GM23338 (cell line): ENCODE measurements around the gene BSPH1. TPM values are rescaled to one million over a fixed set of nuclear protein-coding genes. Genes with fewer than 3 reads are reported as not detected.
A peak's percentile ranks its signal among the peaks of the same experiment; 100 is the strongest.

Experiments used
- ATAC-seq: fragments of 200-7000 bp; cut with Tn5 transposase; 3 replicates; pipeline ENCODE4 v1.9.1; 2020
- DNase-seq: peaks from one replicate; pipeline ENCODE4 v3.0.0-alpha.2; 2015; ENCODE audit warnings: low spot score
- H2AFZ ChIP-seq: fragments of 200-600 bp; sonication (generic); 2 replicates; pipeline ENCODE4 v1.8.0; 2016; ENCODE audit warnings: antibody characterized with exemption, mild to moderate bottlenecking, moderate library complexity
- H3F3A ChIP-seq: fragments of 200-600 bp; sonication (generic); replicated peaks from 2 replicates; pipeline ENCODE4 v1.8.0; 2017; ENCODE audit warnings: antibody characterized with exemption, mixed run types, low read depth
- H3K27ac ChIP-seq: fragments of 200-600 bp; sonication (generic); 2 replicates; pipeline ENCODE4 v1.6.1; 2016; ENCODE audit warnings: low read depth
- H3K27me3 ChIP-seq: fragments of 200-600 bp; sonication (generic); 2 replicates; pipeline ENCODE4 v1.8.0; 2016; ENCODE audit warnings: mild to moderate bottlenecking, mixed run types, moderate library complexity; ENCODE audit not compliant: insufficient read depth
- H3K36me3 ChIP-seq: fragments of 200-600 bp; sonication (generic); 2 replicates; pipeline ENCODE4 v1.8.0; 2016; ENCODE audit warnings: mild to moderate bottlenecking; ENCODE audit not compliant: insufficient read depth
- H3K4me1 ChIP-seq: fragments of 200-600 bp; sonication (generic); 2 replicates; pipeline ENCODE4 v1.8.0; 2016; ENCODE audit warnings: mild to moderate bottlenecking, moderate library complexity; ENCODE audit not compliant: insufficient read depth
- H3K4me2 ChIP-seq: fragments of 200-600 bp; sonication (generic); 2 replicates; pipeline ENCODE4 v1.7.1; 2017; ENCODE audit warnings: mixed run types
- H3K4me3 ChIP-seq: fragments of 200-600 bp; sonication (generic); 2 replicates; pipeline ENCODE4 v1.6.1; 2016; ENCODE audit warnings: mixed run types
- H3K79me2 ChIP-seq: fragments of 200-600 bp; sonication (generic); replicated peaks from 2 replicates; pipeline ENCODE4 v1.8.0; 2017; ENCODE audit warnings: mild to moderate bottlenecking; ENCODE audit not compliant: insufficient read depth
- H3K9me2 ChIP-seq: fragments of 200-600 bp; sonication (generic); 2 replicates; pipeline ENCODE4 v1.8.0; 2017; ENCODE audit not compliant: insufficient read depth
- H4K20me1 ChIP-seq: fragments of 200-600 bp; sonication (generic); replicated peaks from 2 replicates; pipeline ENCODE4 v1.8.0; 2017; ENCODE audit warnings: mild to moderate bottlenecking; ENCODE audit not compliant: insufficient read depth
- H3K27ac Mint-ChIP-seq: 2 replicates; pipeline ENCODE4 v1.8.0; 2020; ENCODE audit warnings: inconsistent platforms, mild to moderate bottlenecking, moderate library complexity, mixed read lengths
- H3K27me3 Mint-ChIP-seq: 3 replicates; pipeline ENCODE4 v1.8.0; 2022; ENCODE audit warnings: low read depth, mild to moderate bottlenecking, moderate library complexity, mixed read lengths, inconsistent platforms; ENCODE audit not compliant: insufficient read depth, poor library complexity
- H3K36me3 Mint-ChIP-seq: 3 replicates; pipeline ENCODE4 v1.8.0; 2021; ENCODE audit warnings: low read depth, mild to moderate bottlenecking, inconsistent platforms, moderate library complexity, mixed read lengths
- H3K4me1 Mint-ChIP-seq: 3 replicates; pipeline ENCODE4 v1.8.0; 2020; ENCODE audit warnings: mild to moderate bottlenecking, inconsistent platforms, mixed read lengths
- H3K4me3 Mint-ChIP-seq: 3 replicates; pipeline ENCODE4 v1.8.0; 2021; ENCODE audit warnings: moderate library complexity, mild to moderate bottlenecking, inconsistent platforms, mixed read lengths
- H3K9me3 Mint-ChIP-seq: 3 replicates; pipeline ENCODE4 v1.8.0; 2020; ENCODE audit warnings: moderate library complexity, mild to moderate bottlenecking, inconsistent platforms, mixed read lengths
- CREB1 ChIP-seq: fragments of 250-450 bp; sonication (Bioruptor Pico); IDR thresholded peaks from 2 replicates; pipeline ENCODE4 v1.5.0; 2020; ENCODE audit warnings: low read depth, mild to moderate bottlenecking, moderate library complexity
- EZH2 ChIP-seq: fragments of 200-600 bp; sonication (generic); IDR thresholded peaks from one replicate; pipeline ENCODE4 v1.8.0; 2017; ENCODE audit warnings: antibody characterized with exemption, mild to moderate bottlenecking, low read depth; ENCODE audit not compliant: unreplicated experiment
- EZH2phosphoT487 ChIP-seq: fragments of 200-600 bp; sonication (generic); IDR thresholded peaks from one replicate; pipeline ENCODE4 v1.8.1; 2018; ENCODE audit warnings: antibody characterized with exemption; ENCODE audit not compliant: unreplicated experiment
- JUNB ChIP-seq: IDR thresholded peaks from one replicate; pipeline ENCODE4 v1.6.1; 2016; ENCODE audit warnings: antibody characterized with exemption; ENCODE audit not compliant: unreplicated experiment
- NANOG ChIP-seq: IDR thresholded peaks from 2 replicates; pipeline ENCODE4 v1.6.1; 2016; ENCODE audit warnings: antibody characterized with exemption, borderline replicate concordance
- POLR2AphosphoS5 ChIP-seq: IDR thresholded peaks from 2 replicates; pipeline ENCODE4 v1.6.1; 2016; ENCODE audit warnings: antibody characterized with exemption, low read depth
- STAT1 ChIP-seq: IDR thresholded peaks from one replicate; pipeline ENCODE4 v1.6.1; 2016; ENCODE audit warnings: antibody characterized with exemption; ENCODE audit not compliant: unreplicated experiment
- ZNF114 ChIP-seq: fragments of 250-450 bp; sonication (Bioruptor Pico); IDR thresholded peaks from 2 replicates; pipeline ENCODE4 v1.5.0; 2020; ENCODE audit warnings: mild to moderate bottlenecking, moderate library complexity
- ZNF331 ChIP-seq: fragments of 250-450 bp; sonication (Bioruptor Pico); IDR thresholded peaks from 2 replicates; pipeline ENCODE4 v1.5.0; 2020; ENCODE audit warnings: low read depth, mild to moderate bottlenecking, moderate library complexity
- long read RNA-seq: library from polyadenylated mRNA; unstranded; transcript quantifications from one replicate; pipeline ENCODE4 v2.0.0, GENCODE V29; 2020; ENCODE audit not compliant: unreplicated experiment
- polyA plus RNA-seq: library from polyadenylated mRNA; unstranded; fragments of >200 nt; fragmentation: Nextera tagmentation; extraction: Ambion mirVana; gene quantifications from 2 replicates; pipeline ENCODE4 v1.2.1, GENCODE V29; 2016
- total RNA-seq: library from RNA; depleted of rRNA; stranded (reverse); fragments of >200 nt; shearing (Covaris generic); gene quantifications from 2 replicates; pipeline ENCODE4 v1.2.3, GENCODE V29; 2014; rRNA removed
- TF ChIP-seq, protein P1 (sequence below): fragments of 250-450 bp; sonication (Bioruptor Pico); IDR thresholded peaks from 2 replicates; pipeline ENCODE4 v1.5.0; 2020; ENCODE audit warnings: mild to moderate bottlenecking, moderate library complexity
- TF ChIP-seq, protein P2 (sequence below): IDR thresholded peaks from one replicate; pipeline ENCODE4 v1.6.1; 2018; ENCODE audit warnings: antibody characterized with exemption; ENCODE audit not compliant: unreplicated experiment
- TF ChIP-seq, protein P3 (sequence below): IDR thresholded peaks from 2 replicates; pipeline ENCODE4 v1.6.1; 2016; ENCODE audit warnings: antibody characterized with exemption
- TF ChIP-seq, protein P4 (sequence below), 2 experiments: fragments of 200-600 bp in 1 of 2; sonication (generic) in 1 of 2; conservative IDR thresholded peaks; 2 replicates each; pipeline versions ENCODE4 v1.5.1 to v1.6.1; 2016 to 2017; ENCODE audit warnings: antibody characterized with exemption in 2 of 2, low read depth in 2 of 2, mild to moderate bottlenecking in 2 of 2, moderate library complexity in 1 of 2

Gene BSPH1, protein sequence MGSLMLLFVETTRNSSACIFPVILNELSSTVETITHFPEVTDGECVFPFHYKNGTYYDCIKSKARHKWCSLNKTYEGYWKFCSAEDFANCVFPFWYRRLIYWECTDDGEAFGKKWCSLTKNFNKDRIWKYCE
- total RNA-seq (not detected in 2 replicates), polyA plus RNA-seq (not detected in 2 replicates)
- long read RNA-seq, result 0 reads

DNA sequence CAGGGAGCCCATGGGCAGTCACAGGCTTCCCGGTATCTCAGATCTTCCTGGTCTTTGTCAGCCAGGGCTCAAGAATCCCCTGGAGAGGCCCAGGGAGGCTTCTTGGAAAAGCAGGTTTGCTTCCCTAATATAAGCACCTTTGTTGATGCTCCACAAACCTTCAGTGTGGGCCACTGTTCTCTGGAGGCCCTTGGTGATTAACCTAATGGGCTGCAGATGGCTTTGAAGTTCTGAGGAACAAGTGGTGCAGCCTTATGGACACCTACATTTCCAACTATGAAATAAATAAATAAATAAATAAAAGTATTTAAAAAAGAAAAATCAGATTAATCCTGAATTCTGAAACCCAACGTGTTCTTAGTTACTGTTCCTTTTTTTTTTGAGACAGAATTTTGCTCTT, at the start of gene BSPH1:
Gene BSPH1 (minus strand): TSS at position 101 of the 400 bp plus-strand sequence. CDS start 89 bp downstream, at position 12.
- no peaks in the 10 kb centered on the region for H3K36me3 ChIP-seq
- H3K79me2 ChIP-seq, result no peaks in the 10 kb centered on the region
- no peaks in the 10 kb centered on the region for H3K27me3 ChIP-seq
- no peak within 1 kb of the TSS for H3K27ac Mint-ChIP-seq
- H3K4me1 Mint-ChIP-seq, result 0 out of 3 replicates have a peak, but pooled peaks cover 3% of the 10 kb centered on the region
- no peaks in the 10 kb centered on the region for H3K9me3 Mint-ChIP-seq
- no peaks in the 10 kb centered on the region for H4K20me1 ChIP-seq
- no peaks in the 10 kb centered on the region for H3K27me3 Mint-ChIP-seq
- H3F3A ChIP-seq, result no peaks in the 10 kb centered on the region
- H3K9me2 ChIP-seq, result peaks cover 16% of the 10 kb centered on the region; the same call in 1 of the 2 replicates
- no peak within 1 kb of the TSS for H3K27ac ChIP-seq
- H3K4me1 ChIP-seq, result no peaks in the 10 kb centered on the region
- no peak within 1 kb of the TSS for H3K4me3 ChIP-seq
- DNase-seq (no peak), ATAC-seq (no peak)
- H3K36me3 Mint-ChIP-seq, result no peaks in the 10 kb centered on the region
- TF ChIP-seq, protein P1, sequence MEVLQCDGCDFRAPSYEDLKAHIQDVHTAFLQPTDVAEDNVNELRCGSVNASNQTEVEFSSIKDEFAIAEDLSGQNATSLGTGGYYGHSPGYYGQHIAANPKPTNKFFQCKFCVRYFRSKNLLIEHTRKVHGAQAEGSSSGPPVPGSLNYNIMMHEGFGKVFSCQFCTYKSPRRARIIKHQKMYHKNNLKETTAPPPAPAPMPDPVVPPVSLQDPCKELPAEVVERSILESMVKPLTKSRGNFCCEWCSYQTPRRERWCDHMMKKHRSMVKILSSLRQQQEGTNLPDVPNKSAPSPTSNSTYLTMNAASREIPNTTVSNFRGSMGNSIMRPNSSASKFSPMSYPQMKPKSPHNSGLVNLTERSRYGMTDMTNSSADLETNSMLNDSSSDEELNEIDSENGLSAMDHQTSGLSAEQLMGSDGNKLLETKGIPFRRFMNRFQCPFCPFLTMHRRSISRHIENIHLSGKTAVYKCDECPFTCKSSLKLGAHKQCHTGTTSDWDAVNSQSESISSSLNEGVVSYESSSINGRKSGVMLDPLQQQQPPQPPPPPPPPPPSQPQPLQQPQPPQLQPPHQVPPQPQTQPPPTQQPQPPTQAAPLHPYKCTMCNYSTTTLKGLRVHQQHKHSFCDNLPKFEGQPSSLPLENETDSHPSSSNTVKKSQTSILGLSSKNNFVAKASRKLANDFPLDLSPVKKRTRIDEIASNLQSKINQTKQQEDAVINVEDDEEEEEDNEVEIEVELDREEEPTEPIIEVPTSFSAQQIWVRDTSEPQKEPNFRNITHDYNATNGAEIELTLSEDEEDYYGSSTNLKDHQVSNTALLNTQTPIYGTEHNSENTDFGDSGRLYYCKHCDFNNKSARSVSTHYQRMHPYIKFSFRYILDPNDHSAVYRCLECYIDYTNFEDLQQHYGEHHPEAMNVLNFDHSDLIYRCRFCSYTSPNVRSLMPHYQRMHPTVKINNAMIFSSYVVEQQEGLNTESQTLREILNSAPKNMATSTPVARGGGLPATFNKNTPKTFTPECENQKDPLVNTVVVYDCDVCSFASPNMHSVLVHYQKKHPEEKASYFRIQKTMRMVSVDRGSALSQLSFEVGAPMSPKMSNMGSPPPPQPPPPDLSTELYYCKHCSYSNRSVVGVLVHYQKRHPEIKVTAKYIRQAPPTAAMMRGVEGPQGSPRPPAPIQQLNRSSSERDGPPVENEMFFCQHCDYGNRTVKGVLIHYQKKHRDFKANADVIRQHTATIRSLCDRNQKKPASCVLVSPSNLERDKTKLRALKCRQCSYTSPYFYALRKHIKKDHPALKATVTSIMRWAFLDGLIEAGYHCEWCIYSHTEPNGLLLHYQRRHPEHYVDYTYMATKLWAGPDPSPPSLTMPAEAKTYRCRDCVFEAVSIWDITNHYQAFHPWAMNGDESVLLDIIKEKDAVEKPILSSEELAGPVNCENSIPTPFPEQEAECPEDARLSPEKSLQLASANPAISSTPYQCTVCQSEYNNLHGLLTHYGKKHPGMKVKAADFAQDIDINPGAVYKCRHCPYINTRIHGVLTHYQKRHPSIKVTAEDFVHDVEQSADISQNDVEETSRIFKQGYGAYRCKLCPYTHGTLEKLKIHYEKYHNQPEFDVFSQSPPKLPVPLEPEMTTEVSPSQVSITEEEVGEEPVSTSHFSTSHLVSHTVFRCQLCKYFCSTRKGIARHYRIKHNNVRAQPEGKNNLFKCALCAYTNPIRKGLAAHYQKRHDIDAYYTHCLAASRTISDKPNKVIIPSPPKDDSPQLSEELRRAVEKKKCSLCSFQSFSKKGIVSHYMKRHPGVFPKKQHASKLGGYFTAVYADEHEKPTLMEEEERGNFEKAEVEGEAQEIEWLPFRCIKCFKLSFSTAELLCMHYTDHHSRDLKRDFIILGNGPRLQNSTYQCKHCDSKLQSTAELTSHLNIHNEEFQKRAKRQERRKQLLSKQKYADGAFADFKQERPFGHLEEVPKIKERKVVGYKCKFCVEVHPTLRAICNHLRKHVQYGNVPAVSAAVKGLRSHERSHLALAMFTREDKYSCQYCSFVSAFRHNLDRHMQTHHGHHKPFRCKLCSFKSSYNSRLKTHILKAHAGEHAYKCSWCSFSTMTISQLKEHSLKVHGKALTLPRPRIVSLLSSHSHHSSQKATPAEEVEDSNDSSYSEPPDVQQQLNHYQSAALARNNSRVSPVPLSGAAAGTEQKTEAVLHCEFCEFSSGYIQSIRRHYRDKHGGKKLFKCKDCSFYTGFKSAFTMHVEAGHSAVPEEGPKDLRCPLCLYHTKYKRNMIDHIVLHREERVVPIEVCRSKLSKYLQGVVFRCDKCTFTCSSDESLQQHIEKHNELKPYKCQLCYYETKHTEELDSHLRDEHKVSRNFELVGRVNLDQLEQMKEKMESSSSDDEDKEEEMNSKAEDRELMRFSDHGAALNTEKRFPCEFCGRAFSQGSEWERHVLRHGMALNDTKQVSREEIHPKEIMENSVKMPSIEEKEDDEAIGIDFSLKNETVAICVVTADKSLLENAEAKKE (CRISPR knock-in tag), result no peak
- TF ChIP-seq JUNB, result no peak
- TF ChIP-seq, protein P2, sequence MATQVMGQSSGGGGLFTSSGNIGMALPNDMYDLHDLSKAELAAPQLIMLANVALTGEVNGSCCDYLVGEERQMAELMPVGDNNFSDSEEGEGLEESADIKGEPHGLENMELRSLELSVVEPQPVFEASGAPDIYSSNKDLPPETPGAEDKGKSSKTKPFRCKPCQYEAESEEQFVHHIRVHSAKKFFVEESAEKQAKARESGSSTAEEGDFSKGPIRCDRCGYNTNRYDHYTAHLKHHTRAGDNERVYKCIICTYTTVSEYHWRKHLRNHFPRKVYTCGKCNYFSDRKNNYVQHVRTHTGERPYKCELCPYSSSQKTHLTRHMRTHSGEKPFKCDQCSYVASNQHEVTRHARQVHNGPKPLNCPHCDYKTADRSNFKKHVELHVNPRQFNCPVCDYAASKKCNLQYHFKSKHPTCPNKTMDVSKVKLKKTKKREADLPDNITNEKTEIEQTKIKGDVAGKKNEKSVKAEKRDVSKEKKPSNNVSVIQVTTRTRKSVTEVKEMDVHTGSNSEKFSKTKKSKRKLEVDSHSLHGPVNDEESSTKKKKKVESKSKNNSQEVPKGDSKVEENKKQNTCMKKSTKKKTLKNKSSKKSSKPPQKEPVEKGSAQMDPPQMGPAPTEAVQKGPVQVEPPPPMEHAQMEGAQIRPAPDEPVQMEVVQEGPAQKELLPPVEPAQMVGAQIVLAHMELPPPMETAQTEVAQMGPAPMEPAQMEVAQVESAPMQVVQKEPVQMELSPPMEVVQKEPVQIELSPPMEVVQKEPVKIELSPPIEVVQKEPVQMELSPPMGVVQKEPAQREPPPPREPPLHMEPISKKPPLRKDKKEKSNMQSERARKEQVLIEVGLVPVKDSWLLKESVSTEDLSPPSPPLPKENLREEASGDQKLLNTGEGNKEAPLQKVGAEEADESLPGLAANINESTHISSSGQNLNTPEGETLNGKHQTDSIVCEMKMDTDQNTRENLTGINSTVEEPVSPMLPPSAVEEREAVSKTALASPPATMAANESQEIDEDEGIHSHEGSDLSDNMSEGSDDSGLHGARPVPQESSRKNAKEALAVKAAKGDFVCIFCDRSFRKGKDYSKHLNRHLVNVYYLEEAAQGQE, result no peak
- no peak for TF ChIP-seq NANOG
- TF ChIP-seq, protein P3, sequence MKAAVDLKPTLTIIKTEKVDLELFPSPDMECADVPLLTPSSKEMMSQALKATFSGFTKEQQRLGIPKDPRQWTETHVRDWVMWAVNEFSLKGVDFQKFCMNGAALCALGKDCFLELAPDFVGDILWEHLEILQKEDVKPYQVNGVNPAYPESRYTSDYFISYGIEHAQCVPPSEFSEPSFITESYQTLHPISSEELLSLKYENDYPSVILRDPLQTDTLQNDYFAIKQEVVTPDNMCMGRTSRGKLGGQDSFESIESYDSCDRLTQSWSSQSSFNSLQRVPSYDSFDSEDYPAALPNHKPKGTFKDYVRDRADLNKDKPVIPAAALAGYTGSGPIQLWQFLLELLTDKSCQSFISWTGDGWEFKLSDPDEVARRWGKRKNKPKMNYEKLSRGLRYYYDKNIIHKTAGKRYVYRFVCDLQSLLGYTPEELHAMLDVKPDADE, result no peak
- no peak for TF ChIP-seq POLR2AphosphoS5
- no peak for TF ChIP-seq CREB1 (CRISPR knock-in tag)
- no peak for TF ChIP-seq STAT1
- no peak for TF ChIP-seq EZH2phosphoT487
- TF ChIP-seq EZH2, result no peak
- TF ChIP-seq, protein P4, sequence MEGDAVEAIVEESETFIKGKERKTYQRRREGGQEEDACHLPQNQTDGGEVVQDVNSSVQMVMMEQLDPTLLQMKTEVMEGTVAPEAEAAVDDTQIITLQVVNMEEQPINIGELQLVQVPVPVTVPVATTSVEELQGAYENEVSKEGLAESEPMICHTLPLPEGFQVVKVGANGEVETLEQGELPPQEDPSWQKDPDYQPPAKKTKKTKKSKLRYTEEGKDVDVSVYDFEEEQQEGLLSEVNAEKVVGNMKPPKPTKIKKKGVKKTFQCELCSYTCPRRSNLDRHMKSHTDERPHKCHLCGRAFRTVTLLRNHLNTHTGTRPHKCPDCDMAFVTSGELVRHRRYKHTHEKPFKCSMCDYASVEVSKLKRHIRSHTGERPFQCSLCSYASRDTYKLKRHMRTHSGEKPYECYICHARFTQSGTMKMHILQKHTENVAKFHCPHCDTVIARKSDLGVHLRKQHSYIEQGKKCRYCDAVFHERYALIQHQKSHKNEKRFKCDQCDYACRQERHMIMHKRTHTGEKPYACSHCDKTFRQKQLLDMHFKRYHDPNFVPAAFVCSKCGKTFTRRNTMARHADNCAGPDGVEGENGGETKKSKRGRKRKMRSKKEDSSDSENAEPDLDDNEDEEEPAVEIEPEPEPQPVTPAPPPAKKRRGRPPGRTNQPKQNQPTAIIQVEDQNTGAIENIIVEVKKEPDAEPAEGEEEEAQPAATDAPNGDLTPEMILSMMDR (conservative IDR thresholded peaks at IDR 0.05; ENCODE audit: low read depth in 2 of 2), result no peak
- no peak for TF ChIP-seq ZNF331 (CRISPR knock-in tag)
- TF ChIP-seq ZNF114 (CRISPR knock-in tag), result no peak
- no peak within 1 kb of the TSS for H3K4me3 Mint-ChIP-seq
- peak within 1 kb of the TSS; percentile 35; the same call in 1 of the 2 replicates for H2AFZ ChIP-seq
- H3K4me2 ChIP-seq, result no peak within 1 kb of the TSS
